Heart right ventricle (tissue), 16 donors: ENCODE data around the gene STRADA. TPM values are rescaled to one million over a fixed set of nuclear protein-coding genes. Genes with fewer than 3 reads are reported as not detected.

ENCODE experiments used
- ATAC-seq, 8 donors: fragments of 200-7000 bp; cut with Tn5 transposase; one replicate each; pipeline ENCODE4 v1.9.1; 2020; ENCODE audit warnings: mild to moderate bottlenecking in 8 of 8, moderate library complexity in 8 of 8, moderate number of reproducible peaks in 1 of 8
- DNase-seq, 2 donors: peaks; one replicate each; pipeline ENCODE4 v3.0.0-alpha.2; 2020
- H3K27ac ChIP-seq, 10 donors: fragments of 200-600 bp; sonication (generic) in 2 of 10; one replicate each; pipeline versions ENCODE4 v1.5.0 to v1.8.0; 2020 to 2022; ENCODE audit warnings: mild to moderate bottlenecking in 3 of 10
- H3K27me3 ChIP-seq, 7 donors: fragments of 200-600 bp; one replicate each; pipeline ENCODE4 v1.8.0; 2021 to 2022; ENCODE audit warnings: mild to moderate bottlenecking in 2 of 7
- H3K36me3 ChIP-seq, 9 donors: fragments of 200-600 bp; sonication (generic) in 1 of 9; one replicate each; pipeline versions ENCODE4 v1.5.0 to v1.8.0; 2020 to 2022; ENCODE audit warnings: mild to moderate bottlenecking in 2 of 9
- H3K4me1 ChIP-seq, 9 donors: fragments of 200-600 bp; sonication (generic) in 1 of 9; one replicate each; pipeline versions ENCODE4 v1.5.0 to v1.8.0; 2020 to 2022; ENCODE audit warnings: mild to moderate bottlenecking in 4 of 9
- H3K4me3 ChIP-seq, 10 donors: fragments of 200-600 bp; sonication (generic) in 2 of 10; one replicate each; pipeline versions ENCODE4 v1.5.0 to v1.8.0; 2020 to 2022; ENCODE audit warnings: mild to moderate bottlenecking in 7 of 10, moderate library complexity in 2 of 10
- H3K9me3 ChIP-seq, 11 donors: fragments of 200-600 bp in 10 of 11; sonication (generic) in 2 of 11; one replicate each; pipeline versions ENCODE4 v1.5.0 to v1.8.0; 2013 to 2022; ENCODE audit warnings: mild to moderate bottlenecking in 2 of 11, control low read depth in 1 of 11, moderate library complexity in 1 of 11
- CTCF ChIP-seq, 9 donors: fragments of 200-600 bp; sonication (generic) in 2 of 9; IDR thresholded peaks; one replicate each; pipeline versions ENCODE4 v1.5.0 to v1.8.0; 2021 to 2022; ENCODE audit warnings: antibody characterized with exemption in 9 of 9, mild to moderate bottlenecking in 5 of 9, moderate library complexity in 1 of 9
- WGBS, 2 donors: extraction: QIAGEN DNeasy Blood & Tissue Kit; methylation state at CpG; one replicate each; pipeline ENCODE4 v1.1.7; 2013; ENCODE audit warnings: inconsistent platforms in 1 of 2; 5-methylcytosine and 5-hydroxymethylcytosine counted together
- intact Hi-C, 10 donors: fragments of 100-400 bp; cut with DNase I; formaldehyde crosslinking; loops; one replicate each; pipeline versions ENCODE4 v1.11.1 to v1.14.2; 2022
- polyA plus RNA-seq, 2 donors: library from polyadenylated mRNA; stranded (reverse); fragments of 200-250 nt; gene quantifications; one replicate each; pipeline ENCODE4 v1.2.3, GENCODE V29; 2013
- total RNA-seq, 10 donors: library from RNA; stranded (reverse); fragmentation: NEBNext Ultra II Directional in 3 of 10; extraction: Animal tissue kit (Norgen Biotek cat#: 25700) in 3 of 10; gene quantifications; one replicate each; pipeline versions ENCODE4 v1.2.1 to v1.2.4, GENCODE V29; 2021 to 2023
- donor health status: Arrhythmogenic right ventricular cardiomyopathy.
- donor health status: ischemic (EF 13 %, LVEDD 7.1; RV severe dilation, severe dysfunction).
- donor health status: healthy with polysubstance abuse.
- donor health status: DM: no; HTN: yes; CAD: no.
- donor health status: DM: no; HTN: no; CAD: no.
- donor health status: ischemic (EF 25% LVEDD 6.9; RV normal size, moderate dysfunction).
- donor health status: ischemic (EF 25% LVEDD 5.7; RV mildly dilated, moderate dysfunction).
- donor health status: healthy.
- donor health status: DM: yes; HTN: yes; CAD: no.
- donor health status: Ischemic cardiomyopathy.
- donor health status: ischemic (EF 35%, LVEDD 5.7; RV mildly dilated, moderate dysfunction).
- donor health status: nonischemic (EF 11% LVEDD 7.7; RV severe dilation, severe dysfunction).
- donor health status: DM: yes; HTN: yes; CAD: no.
- donor health status: PGD.
- donor health status: ischemic (EF 29% LVEDD 5.4; RV normal size, mild dysfunction).
- donor health status: nonischemic (EF 23%, LVEDD 6.1; RV moderate dilation, normal function).

STRADA gene
- total and polyA plus RNA-seq, 12 donors = 12.2 to 30.0 (median 17.7) TPM

- Histone ChIP-seq H3K27me3 (no peaks in the 10 kb centered on the region), H3K4me3 (no peak overlapping the region), H3K36me3 (peaks cover 0 to 95% (median 69%) of the 10 kb centered on the region in 9 donors), H3K4me1 (peaks cover 0 to 30% (median 2%) of the 10 kb centered on the region in 9 donors), H3K27ac (no peak overlapping the region), H3K9me3 (no peaks in the 10 kb centered on the region)
- intact Hi-C loops = loop anchor here in 2 of 10 donors (10.0 kb wide), 3 partner anchors 68 to 268 kb away; partner anchors contain the start of gene MAP3K3 (in 1 of the 2)
- ATAC-seq = no peak
- WGBS, 2 donors = 93 to 95% methylated on average over 11 of the region's 11 CpGs
- TF ChIP-seq CTCF (IDR thresholded peaks at IDR 0.05) = no peak
- DNase-seq = no peak
Observed at GRCh38 chr17:63692195-63692816, 49.3 kb downstream of the STRADA start.

GRCh38 chr17:63689479-63689878, 52.1 kb downstream of the STRADA start:
- intact Hi-C loops = no loop called here
- ATAC-seq = no peak

GRCh38 chr17:63688396-63689020, 53.1 kb downstream of the STRADA start:
- Histone ChIP-seq H3K27me3 (no peaks in the 10 kb centered on the region), H3K9me3 (no peaks in the 10 kb centered on the region), H3K4me1 (peaks cover 0 to 19% (median 8%) of the 10 kb centered on the region in 9 donors), H3K27ac (no peak overlapping the region), H3K4me3 (no peak overlapping the region), H3K36me3 (peaks cover 0 to 100% (median 71%) of the 10 kb centered on the region in 9 donors)
- intact Hi-C loops = no loop called here
- DNase-seq (no peak), ATAC-seq (no peak)
- WGBS, 2 donors = 88 to 89% methylated on average over 12 of the region's 12 CpGs
- no peak for TF ChIP-seq CTCF (IDR thresholded peaks at IDR 0.05)

More at GRCh38 chr17:63689479-63689878, 52.1 kb downstream of the STRADA start:
- 95% methylated on average over 14 of the region's 14 CpGs for WGBS, 2 donors
- DNase-seq = no peak
- Histone ChIP-seq H3K4me1 (peaks cover 0 to 17% (median 7%) of the 10 kb centered on the region in 9 donors), H3K27me3 (no peaks in the 10 kb centered on the region), H3K27ac (no peak overlapping the region), H3K9me3 (no peaks in the 10 kb centered on the region), H3K4me3 (no peak overlapping the region), H3K36me3 (peaks cover 0 to 100% (median 76%) of the 10 kb centered on the region in 9 donors)
- TF ChIP-seq CTCF (IDR thresholded peaks at IDR 0.05) = no peak

- Histone ChIP-seq H3K4me3 (no peak overlapping the region), H3K27me3 (no peaks in the 10 kb centered on the region), H3K36me3 (peaks cover 0 to 98% (median 65%) of the 10 kb centered on the region in 9 donors), H3K9me3 (no peaks in the 10 kb centered on the region), H3K27ac (no peak overlapping the region), H3K4me1 (peaks cover 0 to 25% (median 8%) of the 10 kb centered on the region in 9 donors)
- 97 to 99% methylated on average over 3 of the region's 3 CpGs for WGBS, 2 donors
- TF ChIP-seq CTCF (IDR thresholded peaks at IDR 0.05) = no peak
- DNase-seq = no peak
- intact Hi-C loops = no loop called here
- peak in 2 of 8 donors; percentile 27 to 32 for ATAC-seq
Observed at GRCh38 chr17:63686138-63686685, 55.4 kb downstream of the STRADA start.
